Measurements from ENCODE around the gene KIAA0930. TPM values are rescaled to one million over a fixed set of nuclear protein-coding genes. Genes with fewer than 3 reads are reported as not detected.

The KIAA0930 gene
- total and polyA plus RNA-seq, 2 of the 4 experiments (the other 2 are of a cell fraction) = 25.3 to 34.1 TPM

GRCh38 chr22:45276507-45277105 is 35.9 kb upstream of the KIAA0930 start:
- in situ Hi-C loops (cut with MboI; ENCODE audit: low sequenced_read_pairs) = no loop called here
- H2BK15ac ChIP-seq (ENCODE audit: low read depth, low read length) = no peak overlapping the region
- no peak overlapping the region for H2BK20ac ChIP-seq (ENCODE audit: low read depth, low read length)
- no peak for ATAC-seq (ENCODE audit: low read depth)
- H4K20me1 ChIP-seq (ENCODE audit: insufficient read depth, low read length) = no peaks in the 10 kb centered on the region
- peak overlapping the region; percentile 16; the same call in 1 of the 2 replicates for H2AK5ac ChIP-seq (ENCODE audit: low read depth, low read length)
- no peak overlapping the region for H2AFZ ChIP-seq (replicated peaks; ENCODE audit: low read length, poor library complexity)
- intact Hi-C loops (cut with micrococcal nuclease) = no loop called here
- no peak overlapping the region for H3K4me3 ChIP-seq (ENCODE audit: insufficient read depth, low read depth, low read length)
- dilution Hi-C loops (cut with HindIII; ENCODE audit: low sequenced_read_pairs, unreplicated experiment) = no loop called here
- H3K14ac ChIP-seq (replicated peaks; ENCODE audit: low read depth, low read length) = no peak overlapping the region
- H3K9me3 ChIP-seq (ENCODE audit: control insufficient read depth, insufficient read depth, low read length) = no peaks in the 10 kb centered on the region
- no peak overlapping the region for H3K27ac ChIP-seq (ENCODE audit: insufficient read depth, low read length)
- ChIA-PET CTCF (no interaction called here), POLR2A (ENCODE audit: unreplicated experiment) (interaction anchor here (0.5 kb wide), 1 partner anchor 166 kb away, joined by 5 read pairs; no protein-coding TSS in a partner anchor)
- no peak overlapping the region for H3K9ac ChIP-seq (ENCODE audit: low read depth, low read length)
- no peak overlapping the region for H2BK120ac ChIP-seq (ENCODE audit: low read depth, low read length)
- peaks cover 12% of the 10 kb centered on the region for H3K4me1 ChIP-seq (ENCODE audit: control insufficient read depth, insufficient read depth, low read length)
- H4K5ac ChIP-seq (ENCODE audit: low read depth, low read length) = no peak overlapping the region
- no peak overlapping the region for H4K8ac ChIP-seq (ENCODE audit: low read depth in 2 of 2, low read length in 2 of 2)
- DNase-seq = no peak
- no peak for TF ChIP-seq NFE2L2 (IDR thresholded peaks at IDR 0.05; ENCODE audit: low read depth, low read length)
- H2AK9ac ChIP-seq (replicated peaks; ENCODE audit: low read depth, low read length, poor library complexity) = no peak overlapping the region
- no TSS peak for BruUV-seq (replicated peaks)
- no peaks in the 10 kb centered on the region for H3K79me1 ChIP-seq (ENCODE audit: low read depth in 1 of 2, low read length in 2 of 2)
- no peaks in the 10 kb centered on the region; the same call in 1 of the 2 replicates for H3K27me3 ChIP-seq (ENCODE audit: control insufficient read depth, insufficient read depth, low read length)
- no peaks in the 10 kb centered on the region for H3K9me1 ChIP-seq (ENCODE audit: insufficient read depth, low read length)
- H3K56ac ChIP-seq (ENCODE audit: extremely low read depth, insufficient read depth, low read length) = no peak overlapping the region
- H3K36me3 ChIP-seq (ENCODE audit: control insufficient read depth, insufficient read depth, low read length) = no peaks in the 10 kb centered on the region
- no peak overlapping the region for H4K91ac ChIP-seq (ENCODE audit: insufficient read depth, low read depth, low read length)
- 100% methylated on average over 2 of the region's 12 CpGs; no CpG with 5 or more reads in 1 of the 2 experiments for WGBS, 2 experiments (ENCODE audit: extremely low coverage in 2 of 2, insufficient read length in 1 of 2)
- no peak overlapping the region; the same call in 1 of the 2 replicates for H3K4ac ChIP-seq (ENCODE audit: low read depth, low read length)
- H2BK5ac ChIP-seq (ENCODE audit: low read depth, low read length, poor library complexity, severe bottlenecking) = no peak overlapping the region
- no peak overlapping the region for H3K18ac ChIP-seq (ENCODE audit: low read depth, low read length)
- H3K23ac ChIP-seq (ENCODE audit: low read depth, low read length) = no peak overlapping the region
- H3K4me2 ChIP-seq (ENCODE audit: low read depth, low read length) = no peak overlapping the region
